HG02623 (cell line): Measurements from ENCODE around the gene CCDC91.
"Not testable (repeated sequence)": the region's sequence is repeated elsewhere in the genome, so short reads cannot be mapped to it uniquely, and the experiment has no call there.

Experiments used
- ATAC-seq: cut with Tn5 transposase; IDR thresholded peaks from one replicate; pipeline ENCODE4 v1.9.1; 2021; ENCODE audit warnings: moderate library complexity; ENCODE audit not compliant: unreplicated experiment

CCDC91 gene

GRCh38 chr12:28227251-28227650, 37.0 kb downstream of the CCDC91 start:
- no peak for ATAC-seq

GRCh38 chr12:28231248-28231647, 41.0 kb downstream of the CCDC91 start:
- no peak for ATAC-seq

GRCh38 chr12:28232211-28232928, 42.1 kb downstream of the CCDC91 start:
- ATAC-seq = no peak

GRCh38 chr12:28234444-28234843, 44.2 kb downstream of the CCDC91 start:
- no peak for ATAC-seq

- no peak for ATAC-seq
Measured at GRCh38 chr12:28235015-28235414, 44.8 kb downstream of the CCDC91 start.

- no peak for ATAC-seq
Measured at GRCh38 chr12:28235985-28236384, 45.7 kb downstream of the CCDC91 start.

- ATAC-seq = no peak
Measured at GRCh38 chr12:28237423-28237822, 47.2 kb downstream of the CCDC91 start.

- no peak for ATAC-seq
Measured at GRCh38 chr12:28239918-28240317, 49.7 kb downstream of the CCDC91 start.

GRCh38 chr12:28240853-28241252, 50.6 kb downstream of the CCDC91 start:
- no peak for ATAC-seq

- no peak for ATAC-seq
Measured at GRCh38 chr12:28242129-28242495, 51.9 kb downstream of the CCDC91 start.

GRCh38 chr12:28242496-28243309, 52.4 kb downstream of the CCDC91 start:
- no peak for ATAC-seq

GRCh38 chr12:28243310-28243633, 53.0 kb downstream of the CCDC91 start:
- no peak for ATAC-seq

- ATAC-seq = no peak
Measured at GRCh38 chr12:28247806-28248205, 57.5 kb downstream of the CCDC91 start.

GRCh38 chr12:28248555-28249145, 58.4 kb downstream of the CCDC91 start:
- no peak for ATAC-seq

- ATAC-seq = peak; percentile 93
Measured at GRCh38 chr12:28253161-28253641, 62.9 kb downstream of the CCDC91 start.

- ATAC-seq = no peak
Measured at GRCh38 chr12:28257411-28257810, 67.2 kb downstream of the CCDC91 start.

- no peak for ATAC-seq
Measured at GRCh38 chr12:28258998-28259397, 68.7 kb downstream of the CCDC91 start.

GRCh38 chr12:28265435-28266042, 75.3 kb downstream of the CCDC91 start:
- ATAC-seq = no peak

GRCh38 chr12:28267920-28268607, 77.8 kb downstream of the CCDC91 start:
- not testable (repeated sequence) for ATAC-seq

- no peak for ATAC-seq
Measured at GRCh38 chr12:28268608-28269229, 78.5 kb downstream of the CCDC91 start.
